Measurements from ENCODE around the gene SLC4A9. TPM values are rescaled to one million over a fixed set of nuclear protein-coding genes. Genes with fewer than 3 reads are reported as not detected.

The SLC4A9 gene
- total RNA-seq, 1 experiment from 2014 or later, result 0.37 TPM

DNA sequence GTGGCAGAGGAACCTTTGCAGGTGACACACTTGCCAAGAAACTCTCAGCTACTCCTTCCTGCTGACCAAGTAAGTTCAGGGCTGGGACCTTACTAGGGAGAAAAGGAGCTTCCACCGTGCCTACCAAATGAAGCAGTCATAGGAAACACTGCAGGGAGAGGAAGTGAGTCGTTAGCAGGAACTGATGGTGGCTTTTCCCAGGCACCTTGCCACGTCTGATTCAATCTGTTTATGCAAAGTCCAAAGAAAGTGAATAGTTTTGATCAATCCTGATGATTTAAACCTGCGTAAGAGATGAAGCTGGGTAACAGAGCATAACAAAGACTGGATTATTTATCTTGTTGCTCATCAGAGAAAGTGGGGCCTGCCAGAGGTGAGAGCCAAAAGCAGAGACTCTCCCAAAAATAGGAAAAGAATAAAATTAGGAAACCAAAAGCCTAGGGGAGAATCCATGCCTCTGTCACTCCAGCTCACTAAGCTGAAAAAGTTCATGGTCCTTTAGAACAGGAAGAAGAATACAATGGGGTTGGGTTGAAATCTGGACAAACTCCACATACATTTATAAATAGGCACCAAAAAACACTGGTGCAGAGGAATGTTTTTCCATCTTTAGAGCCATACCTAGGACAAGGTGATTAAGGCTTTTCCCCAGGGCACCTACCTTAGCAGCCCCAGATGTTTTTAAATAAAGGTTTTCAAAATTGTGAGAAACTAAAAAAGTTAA, 47.8 kb upstream of the SLC4A9 start:
- Mint-ChIP-seq H3K27ac (ENCODE audit: low read depth, unreplicated experiment) (peak overlapping the region; percentile 60), H3K4me1 (ENCODE audit: insufficient read depth, unreplicated experiment) (peaks cover 22% of the 10 kb centered on the region), H3K36me3 (ENCODE audit: insufficient read depth, unreplicated experiment) (no peaks in the 10 kb centered on the region), H3K27me3 (ENCODE audit: insufficient read depth, unreplicated experiment) (no peaks in the 10 kb centered on the region), H3K9me3 (ENCODE audit: unreplicated experiment) (no peaks in the 10 kb centered on the region), H3K4me3 (ENCODE audit: unreplicated experiment) (no peak overlapping the region)
- TSS peak; percentile 75 for BruUV-seq (replicated peaks)
- DNase-seq (ENCODE audit: unreplicated experiment), result peak; percentile 95
- intact Hi-C loops (cut with micrococcal nuclease), result no loop called here
- TF ChIP-seq, protein P1, sequence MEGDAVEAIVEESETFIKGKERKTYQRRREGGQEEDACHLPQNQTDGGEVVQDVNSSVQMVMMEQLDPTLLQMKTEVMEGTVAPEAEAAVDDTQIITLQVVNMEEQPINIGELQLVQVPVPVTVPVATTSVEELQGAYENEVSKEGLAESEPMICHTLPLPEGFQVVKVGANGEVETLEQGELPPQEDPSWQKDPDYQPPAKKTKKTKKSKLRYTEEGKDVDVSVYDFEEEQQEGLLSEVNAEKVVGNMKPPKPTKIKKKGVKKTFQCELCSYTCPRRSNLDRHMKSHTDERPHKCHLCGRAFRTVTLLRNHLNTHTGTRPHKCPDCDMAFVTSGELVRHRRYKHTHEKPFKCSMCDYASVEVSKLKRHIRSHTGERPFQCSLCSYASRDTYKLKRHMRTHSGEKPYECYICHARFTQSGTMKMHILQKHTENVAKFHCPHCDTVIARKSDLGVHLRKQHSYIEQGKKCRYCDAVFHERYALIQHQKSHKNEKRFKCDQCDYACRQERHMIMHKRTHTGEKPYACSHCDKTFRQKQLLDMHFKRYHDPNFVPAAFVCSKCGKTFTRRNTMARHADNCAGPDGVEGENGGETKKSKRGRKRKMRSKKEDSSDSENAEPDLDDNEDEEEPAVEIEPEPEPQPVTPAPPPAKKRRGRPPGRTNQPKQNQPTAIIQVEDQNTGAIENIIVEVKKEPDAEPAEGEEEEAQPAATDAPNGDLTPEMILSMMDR (IDR thresholded peaks at IDR 0.05; ENCODE audit: unreplicated experiment), result no peak
- ChIA-PET CTCF (interaction anchor here (0.7 to 7.6 kb wide), 10 partner anchors 8 to 344 kb away, joined by 3 to 52 read pairs (median 4); partner anchors contain the start of genes HBEGF and PFDN1), POLR2A (interaction anchor here (0.6 to 3.2 kb wide), 12 partner anchors 9 to 351 kb away, joined by 3 to 22 read pairs (median 4); partner anchors contain the start of genes ANKHD1, HBEGF and PFDN1)

DNA sequence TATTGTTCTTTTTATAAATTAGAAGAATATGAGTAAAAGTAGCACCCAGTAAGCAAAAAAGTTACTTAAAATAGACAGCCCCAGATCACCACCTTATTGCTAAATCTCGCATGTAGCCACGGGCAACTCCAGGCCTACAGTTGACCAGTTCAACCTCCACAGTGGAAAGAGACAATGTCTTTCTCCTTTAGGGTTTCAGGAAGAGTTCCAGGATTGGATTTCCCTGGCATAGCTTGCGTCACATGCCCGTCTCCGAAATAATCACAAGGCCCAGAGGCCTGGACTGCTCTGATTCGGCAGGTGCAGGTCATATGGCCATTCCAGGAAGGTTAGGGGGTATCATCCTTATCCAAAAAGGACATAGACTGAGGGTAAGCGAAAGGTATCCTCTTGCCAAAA, 47.2 kb upstream of the SLC4A9 start:
- BruUV-seq (replicated peaks), result no TSS peak
- intact Hi-C loops (cut with micrococcal nuclease), result no loop called here
- Mint-ChIP-seq H3K36me3 (ENCODE audit: insufficient read depth, unreplicated experiment) (no peaks in the 10 kb centered on the region), H3K9me3 (ENCODE audit: unreplicated experiment) (no peaks in the 10 kb centered on the region), H3K27me3 (ENCODE audit: insufficient read depth, unreplicated experiment) (no peaks in the 10 kb centered on the region), H3K4me3 (ENCODE audit: unreplicated experiment) (no peak overlapping the region), H3K27ac (ENCODE audit: low read depth, unreplicated experiment) (no peak overlapping the region), H3K4me1 (ENCODE audit: insufficient read depth, unreplicated experiment) (peaks cover 25% of the 10 kb centered on the region)
- peak; percentile 72 for DNase-seq (ENCODE audit: unreplicated experiment)
- TF ChIP-seq, protein P1 (IDR thresholded peaks at IDR 0.05; ENCODE audit: unreplicated experiment), result no peak
- ChIA-PET CTCF (interaction anchor here (0.6 to 7.6 kb wide), 8 partner anchors 9 to 345 kb away, joined by 3 to 52 read pairs (median 6); partner anchors contain the start of gene HBEGF), POLR2A (interaction anchor here (0.7 to 3.2 kb wide), 10 partner anchors 8 to 351 kb away, joined by 3 to 22 read pairs (median 4); partner anchors contain the start of genes ANKHD1, HBEGF and PFDN1)

DNA sequence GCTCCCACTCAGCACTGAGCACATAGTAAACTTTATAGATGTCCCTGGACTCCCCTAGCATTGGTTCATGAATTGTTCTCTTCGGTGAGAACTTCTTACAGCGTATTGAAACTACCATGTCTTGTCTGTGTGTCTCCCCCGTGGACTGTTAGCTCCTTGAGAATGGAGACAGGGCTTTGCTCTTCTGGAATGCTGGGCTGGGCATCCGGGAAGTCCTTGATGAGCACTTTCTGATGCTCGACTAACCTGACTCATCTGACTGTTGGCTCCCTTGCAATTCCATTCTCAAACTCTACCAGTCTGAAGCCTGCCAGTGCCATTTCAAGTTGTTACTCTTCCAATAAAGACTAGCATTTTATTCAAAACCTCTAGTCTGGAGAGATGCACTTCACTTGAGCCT, 42.1 kb upstream of the SLC4A9 start:
- H3K4me1 Mint-ChIP-seq (ENCODE audit: insufficient read depth, unreplicated experiment), result peaks cover 14% of the 10 kb centered on the region
- H3K4me3 Mint-ChIP-seq (ENCODE audit: unreplicated experiment), result no peak overlapping the region
- peak; percentile 60 for DNase-seq (ENCODE audit: unreplicated experiment)
- H3K36me3 Mint-ChIP-seq (ENCODE audit: insufficient read depth, unreplicated experiment), result no peaks in the 10 kb centered on the region
- no peaks in the 10 kb centered on the region for H3K9me3 Mint-ChIP-seq (ENCODE audit: unreplicated experiment)
- intact Hi-C loops (cut with micrococcal nuclease), result no loop called here
- CTCF ChIA-PET, result interaction anchor here (1.0 to 2.9 kb wide), 6 partner anchors 23 to 77 kb away, joined by 3 to 14 read pairs (median 5); partner anchors contain the start of gene HBEGF
- BruUV-seq (replicated peaks), result no TSS peak
- no peaks in the 10 kb centered on the region for H3K27me3 Mint-ChIP-seq (ENCODE audit: insufficient read depth, unreplicated experiment)
- TF ChIP-seq, protein P1 (IDR thresholded peaks at IDR 0.05; ENCODE audit: unreplicated experiment), result no peak
- no peak overlapping the region for H3K27ac Mint-ChIP-seq (ENCODE audit: low read depth, unreplicated experiment)
- POLR2A ChIA-PET, result interaction anchor here (1.7 kb wide), 2 partner anchors 15 to 28 kb away, joined by 3 to 6 read pairs; partner anchors contain the start of genes HBEGF and PFDN1

DNA sequence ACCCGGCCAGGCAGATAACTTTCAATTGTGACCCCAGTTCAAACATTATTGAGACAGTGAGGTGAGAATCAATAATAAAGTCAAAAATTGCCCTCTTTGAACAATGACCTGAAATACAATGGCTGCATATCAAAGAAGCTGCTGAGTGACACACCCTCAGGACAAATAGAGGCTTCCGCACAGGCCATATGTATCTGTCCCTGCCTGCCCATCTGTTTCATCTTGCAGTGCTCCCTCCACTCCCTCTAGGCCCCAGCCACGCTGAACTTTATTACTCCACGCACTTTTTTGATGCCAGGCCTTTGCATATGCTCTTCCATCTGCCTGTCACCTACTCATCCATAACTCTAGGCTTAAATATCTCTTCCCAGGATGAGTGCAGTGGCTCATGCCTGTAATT, 41.2 kb upstream of the SLC4A9 start:
- no peaks in the 10 kb centered on the region for H3K9me3 Mint-ChIP-seq (ENCODE audit: unreplicated experiment)
- BruUV-seq (replicated peaks), result no TSS peak
- TF ChIP-seq, protein P1 (IDR thresholded peaks at IDR 0.05; ENCODE audit: unreplicated experiment), result no peak
- intact Hi-C loops (cut with micrococcal nuclease), result no loop called here
- no peaks in the 10 kb centered on the region for H3K36me3 Mint-ChIP-seq (ENCODE audit: insufficient read depth, unreplicated experiment)
- DNase-seq (ENCODE audit: unreplicated experiment), result no peak
- ChIA-PET POLR2A (interaction anchor here (0.6 to 0.7 kb wide), 2 partner anchors 74 to 652 kb away, joined by 3 read pairs; no protein-coding TSS in a partner anchor), CTCF (interaction anchor here (1.8 kb wide), 1 partner anchor 75 kb away, joined by 5 read pairs; no protein-coding TSS in a partner anchor)
- H3K4me1 Mint-ChIP-seq (ENCODE audit: insufficient read depth, unreplicated experiment), result peaks cover 14% of the 10 kb centered on the region
- H3K27ac Mint-ChIP-seq (ENCODE audit: low read depth, unreplicated experiment), result no peak overlapping the region
- H3K27me3 Mint-ChIP-seq (ENCODE audit: insufficient read depth, unreplicated experiment), result no peaks in the 10 kb centered on the region
- H3K4me3 Mint-ChIP-seq (ENCODE audit: unreplicated experiment), result no peak overlapping the region

All from MCF 10A (cell line).